K562 (cell line): ENCODE measurements around the gene CD300H. TPM values are rescaled to one million over a fixed set of nuclear protein-coding genes. Genes with fewer than 3 reads are reported as not detected.

Experiments used
- ATAC-seq: fragments of 200-7000 bp; cut with Tn5 transposase; 3 replicates; pipeline ENCODE4 v1.9.1; 2020; ENCODE audit warnings: moderate library complexity
- BruUV-seq: library from RNA; stranded (reverse); fragments of 400-500 nt; replicated peaks from 2 replicates; lab custom pipeline; 2021; lab: Mats Ljungman, UMichigan
- CTCF ChIA-PET: fragments of 300-600 bp; formaldehyde crosslinking; extraction: SDS; loops from one replicate; lab custom pipeline; 2021; ENCODE audit warnings: low intra/inter-chr PET ratio; lab: Yijun Ruan, JAX
- POLR2A ChIA-PET: fragments of 300-600, 350-650 bp; sonication (Branson Sonifier 250); formaldehyde crosslinking; extraction: SDS; loops from one replicate; lab custom pipeline; 2021; ENCODE audit warnings: antibody characterized with exemption, inconsistent platforms; lab: Yijun Ruan, JAX
- DNase-seq, 4 experiments: peaks; one replicate each; pipeline versions ENCODE4 v3.0.0 to v3.0.0-alpha.2; 2011 to 2018; ENCODE audit warnings: low spot score in 3 of 4, mixed read lengths in 3 of 4; ENCODE audit errors: extremely low read depth in 1 of 4
- FAIRE-seq: peaks from 2 replicates; lab custom pipeline; 2011; peaks lifted over from hg19 to GRCh38; lab: Jason Lieb, UNC
- H2AFZ ChIP-seq: 2 replicates; pipeline ENCODE4 v1.6.0; 2011; ENCODE audit warnings: low read depth, low read length, control low read depth, inconsistent platforms
- H3K27ac ChIP-seq: fragments of 200-600 bp; 3 replicates; pipeline ENCODE4 v1.8.0; 2011; ENCODE audit warnings: low read depth, mild to moderate bottlenecking, control low read depth, inconsistent platforms, low read length, moderate library complexity, mixed read lengths; ENCODE audit errors: extremely low read depth
- H3K27me3 ChIP-seq, 2 experiments: fragments of 300-600 bp in 1 of 2; 2 replicates in 1 of 2; 3 replicates in 1 of 2; pipeline versions ENCODE4 v1.6.0 to v1.8.0; 2011; ENCODE audit warnings: inconsistent platforms in 2 of 2, low read length in 2 of 2, mild to moderate bottlenecking in 1 of 2, mixed read lengths in 1 of 2, moderate library complexity in 1 of 2; ENCODE audit not compliant: control insufficient read depth in 2 of 2, insufficient read depth in 2 of 2
- H3K36me3 ChIP-seq: fragments of 300-600 bp; 3 replicates; pipeline ENCODE4 v1.8.0; 2011; ENCODE audit warnings: mild to moderate bottlenecking, low read length, inconsistent platforms; ENCODE audit not compliant: control insufficient read depth, insufficient read depth
- H3K4me1 ChIP-seq, 2 experiments: fragments of 200-600 bp in 1 of 2; replicated peaks in 1 of 2; 2 replicates in 1 of 2; 3 replicates in 1 of 2; pipeline versions ENCODE4 v1.5.1 to v1.8.0; 2011; ENCODE audit warnings: inconsistent platforms in 2 of 2, low read length in 2 of 2, mild to moderate bottlenecking in 1 of 2, mixed read lengths in 1 of 2, moderate library complexity in 1 of 2; ENCODE audit not compliant: control insufficient read depth in 2 of 2, insufficient read depth in 2 of 2
- H3K4me2 ChIP-seq: 2 replicates; pipeline ENCODE4 v1.6.1; 2011; ENCODE audit warnings: low read length, control low read depth, inconsistent platforms, mixed read lengths; ENCODE audit not compliant: insufficient read depth
- H3K4me3 ChIP-seq: fragments of 200-600 bp; sonication (generic), shearing (Covaris generic); 2 replicates; pipeline ENCODE4 v1.5.1; 2016; ENCODE audit warnings: control low read depth, inconsistent platforms
- H3K79me2 ChIP-seq: fragments of 200-600 bp; 3 replicates; pipeline ENCODE4 v1.8.0; 2011; ENCODE audit warnings: low read length, inconsistent platforms; ENCODE audit not compliant: control insufficient read depth, insufficient read depth
- H3K9ac ChIP-seq, 2 experiments: 2 replicates each; pipeline versions ENCODE4 v1.6.0 to v1.6.1; 2011; ENCODE audit warnings: low read depth in 2 of 2, low read length in 2 of 2, control low read depth in 1 of 2, inconsistent platforms in 1 of 2, mild to moderate bottlenecking in 1 of 2, mixed read lengths in 1 of 2; ENCODE audit not compliant: insufficient read depth in 1 of 2
- H3K9me1 ChIP-seq: one replicate; pipeline ENCODE4 v1.6.0; 2011; ENCODE audit warnings: inconsistent platforms, mild to moderate bottlenecking, low read length, moderate library complexity; ENCODE audit not compliant: control insufficient read depth, insufficient read depth
- H3K9me3 ChIP-seq: replicated peaks from 2 replicates; pipeline ENCODE4 v1.5.1; 2011; ENCODE audit warnings: low read depth, low read length, inconsistent platforms; ENCODE audit not compliant: control insufficient read depth, insufficient read depth
- H4K20me1 ChIP-seq: replicated peaks from 2 replicates; pipeline ENCODE4 v1.6.1; 2011; ENCODE audit warnings: low read length, inconsistent platforms, mixed read lengths; ENCODE audit not compliant: control insufficient read depth, insufficient read depth
- EP300 ChIP-seq: IDR thresholded peaks from 2 replicates; pipeline ENCODE4 v1.6.1; 2012; ENCODE audit warnings: low read length, improper control_type of control experiment
- EZH2 ChIP-seq: IDR thresholded peaks from 2 replicates; pipeline ENCODE4 v1.6.1; 2012; ENCODE audit warnings: low read depth, mild to moderate bottlenecking, inconsistent platforms, low read length, borderline replicate concordance
- HEY1 ChIP-seq: fragments of 250-450 bp; sonication (Bioruptor Pico); IDR thresholded peaks from 2 replicates; pipeline ENCODE4 v1.5.0; 2020; ENCODE audit warnings: mild to moderate bottlenecking, moderate library complexity, borderline replicate concordance
- KLF10 ChIP-seq: fragments of 250-450 bp; sonication (Bioruptor Pico); IDR thresholded peaks from 2 replicates; pipeline ENCODE4 v1.6.1; 2021; ENCODE audit warnings: matching md5 sums
- MTA2 ChIP-seq: fragments of 450-650 bp; IDR thresholded peaks from 2 replicates; pipeline ENCODE4 v1.6.1; 2016; ENCODE audit warnings: low read depth
- POU5F1 ChIP-seq: fragments of 150-350 bp; IDR thresholded peaks from 2 replicates; pipeline ENCODE4 v1.6.1; 2014; ENCODE audit warnings: borderline replicate concordance, low read length, low read depth, mild to moderate bottlenecking; ENCODE audit not compliant: partially characterized antibody
- PURB ChIP-seq: sonication (generic); formaldehyde crosslinking; IDR thresholded peaks from 2 replicates; pipeline ENCODE4 v1.9.0; 2021; ENCODE audit warnings: low read depth, mild to moderate bottlenecking, missing genetic modification reagents
- RBM22 ChIP-seq: fragments of 200-400 bp; formaldehyde crosslinking; IDR thresholded peaks from 2 replicates; pipeline ENCODE4 v1.6.1; 2018; ENCODE audit warnings: low read length, low read depth; ENCODE audit not compliant: poor library complexity, severe bottlenecking
- SLC30A9 ChIP-seq: fragments of 250-450 bp; sonication (Bioruptor Pico); IDR thresholded peaks from 2 replicates; pipeline ENCODE4 v1.8.0; 2022; ENCODE audit warnings: mild to moderate bottlenecking, moderate library complexity
- U2AF1 ChIP-seq: fragments of 200-400 bp; formaldehyde crosslinking; optimal IDR thresholded peaks from 2 replicates; pipeline ENCODE3; 2017; ENCODE audit warnings: mild to moderate bottlenecking, low read depth, low read length, moderate library complexity
- ZC3H4 ChIP-seq: sonication (generic); formaldehyde crosslinking; IDR thresholded peaks from 2 replicates; pipeline ENCODE4 v1.9.0; 2021; ENCODE audit warnings: missing genetic modification reagents, borderline replicate concordance
- ZNF12 ChIP-seq: sonication (generic); formaldehyde crosslinking; IDR thresholded peaks from 2 replicates; pipeline ENCODE4 v1.4.0; 2020; ENCODE audit warnings: mild to moderate bottlenecking, missing genetic modification reagents
- WGBS: fragments of 100-300 bp; shearing (Covaris generic); methylation state at CpG from one replicate; pipeline ENCODE4 v1.1.6; 2016; ENCODE audit warnings: low coverage, mixed read lengths; ENCODE audit not compliant: insufficient coverage; ENCODE audit errors: missing lambda C conversion rate; 5-methylcytosine and 5-hydroxymethylcytosine counted together
- in situ Hi-C: fragments of 300-500 bp; cut with MboI; formaldehyde crosslinking; loops from 4 replicates; pipeline ENCODE4 v1.15.0; 2018; ENCODE audit warnings: inconsistent platforms, mixed read lengths
- intact Hi-C: fragments of 100-400 bp; cut with micrococcal nuclease; formaldehyde crosslinking; loops from 2 replicates; pipeline ENCODE4 v1.14.2; 2022
- polyA plus RNA-seq, 8 experiments: library from polyadenylated mRNA; depleted of rRNA in 4 of 8; stranded (reverse) in 5 of 8; unstranded in 3 of 8; fragments of >200 nt; fragmentation: Nextera tagmentation in 2 of 8; fragmentation: Illumina TruSeq in 1 of 8; extraction: Ambion mirVana in 2 of 8; extraction: Trizol in 1 of 8; gene quantifications; 2 replicates each; pipeline versions ENCODE4 v1.2.1 to v1.2.3, GENCODE V29; 2011 to 2014; ENCODE audit warnings: inconsistent platforms in 1 of 8, missing spikeins in 1 of 8
- total RNA-seq, 7 experiments: library from RNA; depleted of rRNA in 6 of 7; stranded (reverse); fragments of >200 nt in 6 of 7; fragmentation: Illumina TruSeq in 2 of 7; extraction: Trizol in 2 of 7; gene quantifications; 2 replicates each; pipeline versions ENCODE4 v1.2.1 to v1.2.3, GENCODE V29; 2011 to 2021; ENCODE audit warnings: low replicate concordance in 1 of 7
- TF ChIP-seq, protein P1 (sequence below): fragments of 250-450 bp; sonication (Bioruptor Pico); IDR thresholded peaks from 2 replicates; pipeline ENCODE4 v1.5.0; 2020; ENCODE audit warnings: mild to moderate bottlenecking
- TF ChIP-seq, protein P2 (sequence below): fragments of 250-450 bp; sonication (Bioruptor Pico); IDR thresholded peaks from 2 replicates; pipeline ENCODE4 v1.8.0; 2021; ENCODE audit warnings: moderate library complexity, mild to moderate bottlenecking, inconsistent platforms
- TF ChIP-seq, protein P3 (sequence below): fragments of 450-650 bp; IDR thresholded peaks from 2 replicates; pipeline ENCODE4 v1.6.1; 2017; ENCODE audit warnings: mild to moderate bottlenecking, moderate library complexity

Gene CD300H
- total and polyA plus RNA-seq, 9 of the 15 experiments (the other 6 are each of a cell fraction or from before 2014, with no cell fraction given): not detected

DNA sequence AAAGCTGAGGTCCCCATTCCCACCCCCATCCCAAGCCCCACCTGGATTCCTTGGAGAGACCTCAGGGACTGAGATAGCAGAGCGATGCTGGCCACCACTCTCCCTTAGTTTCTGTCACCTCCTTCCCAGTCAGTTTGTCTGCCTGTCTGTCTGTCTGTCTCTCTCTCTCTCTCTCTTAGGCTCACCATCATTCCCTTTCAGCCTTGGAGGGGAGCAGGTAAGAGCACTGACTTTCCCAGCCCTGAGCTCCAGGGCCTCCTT is 41.9 kb downstream of the CD300H start:
- Histone ChIP-seq H3K36me3 (no peaks in the 10 kb centered on the region), H3K9me1 (no peaks in the 10 kb centered on the region), H3K9ac (no peak overlapping the region), H3K4me2 (no peak overlapping the region), H3K79me2 (no peaks in the 10 kb centered on the region), H3K4me1 (no peaks in the 10 kb centered on the region), H3K4me3 (no peak overlapping the region), H2AFZ (no peak overlapping the region), H3K9me3 (no peaks in the 10 kb centered on the region), H3K27ac (no peak overlapping the region), H4K20me1 (no peaks in the 10 kb centered on the region), H3K27me3 (peaks cover 15 to 81% of the 10 kb centered on the region in 2 experiments; a peak in 3 of 5 replicates)
- ChIA-PET CTCF (no interaction called here), POLR2A (no interaction called here)
- WGBS: 0% methylated on average over 1 of the region's 1 CpG
- intact Hi-C loops: no loop called here
- FAIRE-seq (peak; percentile 77), ATAC-seq (no peak), DNase-seq (no peak)
- in situ Hi-C loops: no loop called here
- TF ChIP-seq RBM22: no peak
- no peak for TF ChIP-seq EP300
- no peak for TF ChIP-seq MTA2
- TF ChIP-seq POU5F1: no peak
- no peak for TF ChIP-seq ZNF12 (CRISPR knock-in tag)
- TF ChIP-seq, protein P1, sequence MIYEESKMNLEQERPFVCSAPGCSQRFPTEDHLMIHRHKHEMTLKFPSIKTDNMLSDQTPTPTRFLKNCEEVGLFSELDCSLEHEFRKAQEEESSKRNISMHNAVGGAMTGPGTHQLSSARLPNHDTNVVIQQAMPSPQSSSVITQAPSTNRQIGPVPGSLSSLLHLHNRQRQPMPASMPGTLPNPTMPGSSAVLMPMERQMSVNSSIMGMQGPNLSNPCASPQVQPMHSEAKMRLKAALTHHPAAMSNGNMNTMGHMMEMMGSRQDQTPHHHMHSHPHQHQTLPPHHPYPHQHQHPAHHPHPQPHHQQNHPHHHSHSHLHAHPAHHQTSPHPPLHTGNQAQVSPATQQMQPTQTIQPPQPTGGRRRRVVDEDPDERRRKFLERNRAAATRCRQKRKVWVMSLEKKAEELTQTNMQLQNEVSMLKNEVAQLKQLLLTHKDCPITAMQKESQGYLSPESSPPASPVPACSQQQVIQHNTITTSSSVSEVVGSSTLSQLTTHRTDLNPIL (CRISPR knock-in tag): no peak
- TF ChIP-seq, protein P2, sequence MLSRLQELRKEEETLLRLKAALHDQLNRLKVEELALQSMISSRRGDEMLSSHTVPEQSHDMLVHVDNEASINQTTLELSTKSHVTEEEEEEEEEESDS: no peak
- TF ChIP-seq, protein P3, sequence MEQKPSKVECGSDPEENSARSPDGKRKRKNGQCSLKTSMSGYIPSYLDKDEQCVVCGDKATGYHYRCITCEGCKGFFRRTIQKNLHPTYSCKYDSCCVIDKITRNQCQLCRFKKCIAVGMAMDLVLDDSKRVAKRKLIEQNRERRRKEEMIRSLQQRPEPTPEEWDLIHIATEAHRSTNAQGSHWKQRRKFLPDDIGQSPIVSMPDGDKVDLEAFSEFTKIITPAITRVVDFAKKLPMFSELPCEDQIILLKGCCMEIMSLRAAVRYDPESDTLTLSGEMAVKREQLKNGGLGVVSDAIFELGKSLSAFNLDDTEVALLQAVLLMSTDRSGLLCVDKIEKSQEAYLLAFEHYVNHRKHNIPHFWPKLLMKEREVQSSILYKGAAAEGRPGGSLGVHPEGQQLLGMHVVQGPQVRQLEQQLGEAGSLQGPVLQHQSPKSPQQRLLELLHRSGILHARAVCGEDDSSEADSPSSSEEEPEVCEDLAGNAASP: no peak
- no peak for TF ChIP-seq EZH2
- no peak for TF ChIP-seq SLC30A9 (CRISPR knock-in tag)
- no peak for TF ChIP-seq HEY1
- no peak for TF ChIP-seq ZC3H4
- no peak for TF ChIP-seq KLF10 (CRISPR knock-in tag)
- TF ChIP-seq U2AF1: no peak
- no peak for TF ChIP-seq PURB (CRISPR knock-in tag)
- no TSS peak for BruUV-seq
